ENCODE results near the gene VPS13D.

The VPS13D gene

GRCh38 chr1:12472156-12472797 is 242.4 kb downstream of the VPS13D start:
- no peak for DNase-seq (ENCODE audit: low read depth)

- no peak for DNase-seq (ENCODE audit: low read depth)
Measured at GRCh38 chr1:12472798-12473551, 243.1 kb downstream of the VPS13D start.

GRCh38 chr1:12473596-12474362 is 243.9 kb downstream of the VPS13D start:
- no peak for DNase-seq (ENCODE audit: low read depth)

- no peak for DNase-seq (ENCODE audit: low read depth)
Measured at GRCh38 chr1:12475101-12475500, 245.3 kb downstream of the VPS13D start.

GRCh38 chr1:12475530-12475934 is 245.7 kb downstream of the VPS13D start:
- DNase-seq (ENCODE audit: low read depth): no peak

GRCh38 chr1:12475947-12476346 is 246.1 kb downstream of the VPS13D start:
- DNase-seq (ENCODE audit: low read depth): peak; percentile 71

- DNase-seq (ENCODE audit: low read depth): no peak
Measured at GRCh38 chr1:12477314-12477713, 247.5 kb downstream of the VPS13D start.

- DNase-seq (ENCODE audit: low read depth): peak; percentile 99
Measured at GRCh38 chr1:12477936-12478611, 248.2 kb downstream of the VPS13D start.

- no peak for DNase-seq (ENCODE audit: low read depth)
Measured at GRCh38 chr1:12478612-12478985, 248.8 kb downstream of the VPS13D start.

GRCh38 chr1:12479311-12479710 is 249.5 kb downstream of the VPS13D start:
- no peak for DNase-seq (ENCODE audit: low read depth)

GRCh38 chr1:12480041-12480440 is 250.2 kb downstream of the VPS13D start:
- DNase-seq (ENCODE audit: low read depth): no peak

GRCh38 chr1:12480748-12481362 is 251.0 kb downstream of the VPS13D start:
- peak; percentile 88 for DNase-seq (ENCODE audit: low read depth)

GRCh38 chr1:12481928-12482327 is 252.1 kb downstream of the VPS13D start:
- no peak for DNase-seq (ENCODE audit: low read depth)

- no peak for DNase-seq (ENCODE audit: low read depth)
Measured at GRCh38 chr1:12482988-12483387, 253.2 kb downstream of the VPS13D start.

GRCh38 chr1:12485231-12486058 is 255.6 kb downstream of the VPS13D start:
- DNase-seq (ENCODE audit: low read depth): no peak

GRCh38 chr1:12486059-12486341 is 256.2 kb downstream of the VPS13D start:
- DNase-seq (ENCODE audit: low read depth): no peak

- DNase-seq (ENCODE audit: low read depth): no peak
Measured at GRCh38 chr1:12486401-12487005, 256.7 kb downstream of the VPS13D start.

- no peak for DNase-seq (ENCODE audit: low read depth)
Measured at GRCh38 chr1:12487520-12487919, 257.7 kb downstream of the VPS13D start.

GRCh38 chr1:12488666-12489354 is 259.0 kb downstream of the VPS13D start:
- no peak for DNase-seq (ENCODE audit: low read depth)

- no peak for DNase-seq (ENCODE audit: low read depth)
Measured at GRCh38 chr1:12490532-12491142, 260.8 kb downstream of the VPS13D start.
